Dedifferentiated amniotic fluid mesenchymal stem cell (primary cell): ENCODE results near the gene METTL22.

Experiments
- DNase-seq: peaks from one replicate; pipeline ENCODE4 v3.0.0-alpha.2; 2016; ENCODE audit errors: extremely low spot score

METTL22 gene

DNA sequence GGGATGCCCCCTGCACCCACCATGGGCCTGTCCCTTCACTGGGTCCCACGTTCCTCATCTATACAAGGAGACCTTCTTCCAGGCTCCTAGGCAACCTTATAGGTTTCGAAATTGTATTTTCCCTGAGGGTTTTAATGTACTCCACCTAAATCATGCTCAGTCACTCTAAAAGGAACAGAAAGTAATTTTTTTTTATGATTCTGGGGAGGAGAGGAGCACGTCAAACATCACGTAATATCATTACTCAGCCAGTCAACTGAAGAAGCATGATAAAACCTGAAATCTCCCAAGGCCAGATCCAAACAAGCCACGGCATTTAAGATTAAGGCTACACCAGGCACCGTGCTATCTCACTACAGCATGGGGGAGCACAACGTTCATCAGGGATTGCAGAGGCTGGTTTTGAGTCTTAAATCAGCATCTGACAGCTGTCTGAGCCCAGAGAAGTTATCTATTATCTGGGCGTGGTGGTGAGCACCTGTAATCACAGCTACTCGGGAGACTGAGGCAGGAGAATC is 27.3 kb upstream of the METTL22 start:
- DNase-seq = no peak

DNA sequence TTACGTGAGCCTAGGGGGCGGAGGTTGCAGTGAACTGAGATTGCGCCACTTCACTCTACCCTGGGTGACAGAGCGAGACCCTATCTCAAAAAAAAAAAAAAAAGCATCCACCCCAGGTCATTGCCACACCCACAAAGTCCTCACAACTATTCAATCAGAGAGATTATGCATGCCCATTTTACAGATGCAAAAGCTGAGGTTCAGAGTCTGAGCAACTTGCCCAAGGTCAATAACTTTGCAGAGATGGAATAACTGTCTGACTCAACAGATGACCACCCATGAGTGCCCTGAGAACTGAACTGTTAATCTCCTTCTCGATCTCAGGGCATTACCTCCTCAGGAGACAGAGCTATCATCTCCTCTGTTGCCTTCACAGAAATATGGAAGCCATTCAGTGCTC is 25.7 kb upstream of the METTL22 start:
- no peak for DNase-seq

DNA sequence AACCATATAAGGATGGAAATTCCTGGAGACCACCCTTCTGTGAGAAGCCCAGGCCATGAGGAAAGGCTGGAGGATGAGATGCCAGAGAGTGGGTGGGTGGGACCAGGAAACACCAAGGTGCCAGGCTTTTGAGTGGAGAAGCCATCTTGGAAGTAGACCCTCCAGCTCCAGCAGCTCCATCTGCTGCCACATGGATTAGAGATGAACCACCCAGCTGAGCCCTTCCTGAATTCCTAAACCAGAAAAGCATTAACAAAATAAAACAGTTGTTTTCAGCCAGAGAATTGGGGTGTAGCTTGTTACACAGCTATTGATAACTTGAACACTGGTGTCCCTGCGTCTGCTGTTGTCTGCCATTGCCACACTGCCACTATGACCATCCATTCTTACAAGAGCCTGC is 24.9 kb upstream of the METTL22 start:
- no peak for DNase-seq

DNA sequence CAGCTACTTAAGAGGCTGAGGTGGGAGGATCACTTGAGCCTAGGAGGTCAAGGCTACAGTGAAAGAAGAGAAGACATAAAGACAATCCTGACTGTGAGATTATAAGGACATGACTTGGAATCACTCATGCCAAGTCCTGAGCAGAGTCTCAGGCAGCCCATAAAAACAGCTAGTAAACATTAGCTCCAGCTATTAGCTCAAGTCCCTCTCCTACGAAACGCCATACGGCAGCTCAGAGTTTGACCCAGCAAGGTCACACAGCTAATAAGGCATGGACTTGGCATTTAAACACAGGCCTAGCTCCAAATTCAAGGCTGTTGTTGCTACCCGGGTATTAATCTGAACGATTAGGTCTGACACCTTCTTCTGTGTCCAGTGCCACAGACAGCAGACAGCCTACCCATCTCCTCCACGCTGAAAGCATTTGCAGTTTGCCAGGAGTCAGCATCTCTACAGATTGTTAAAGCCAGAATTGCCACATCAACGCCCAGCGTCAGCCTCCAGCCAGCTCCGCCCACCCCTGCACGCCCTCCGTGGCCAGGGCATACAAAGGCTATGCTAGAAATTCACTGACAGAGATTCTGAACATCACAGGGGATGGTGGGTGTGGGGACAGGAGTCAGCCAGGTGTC is 21.2 kb upstream of the METTL22 start:
- no peak for DNase-seq

DNA sequence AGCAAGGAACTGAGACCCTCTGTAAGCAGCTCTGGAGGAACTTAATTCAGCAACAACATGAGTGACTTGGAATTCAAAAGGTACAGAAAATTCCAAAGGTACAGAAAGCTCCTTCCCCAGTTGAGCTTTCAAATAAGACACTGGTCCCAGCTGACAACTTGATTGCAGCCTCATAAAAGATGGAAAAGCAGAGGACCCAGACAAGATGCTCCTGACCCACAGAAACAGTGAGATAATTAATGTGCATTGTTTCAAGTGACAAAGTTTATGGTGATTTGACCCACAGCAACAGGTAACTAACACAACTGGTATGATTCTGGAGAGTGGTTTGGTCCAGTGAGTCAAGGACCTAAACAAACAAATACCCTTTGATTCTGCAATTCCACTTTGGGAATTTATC is 15.9 kb upstream of the METTL22 start:
- DNase-seq = no peak

DNA sequence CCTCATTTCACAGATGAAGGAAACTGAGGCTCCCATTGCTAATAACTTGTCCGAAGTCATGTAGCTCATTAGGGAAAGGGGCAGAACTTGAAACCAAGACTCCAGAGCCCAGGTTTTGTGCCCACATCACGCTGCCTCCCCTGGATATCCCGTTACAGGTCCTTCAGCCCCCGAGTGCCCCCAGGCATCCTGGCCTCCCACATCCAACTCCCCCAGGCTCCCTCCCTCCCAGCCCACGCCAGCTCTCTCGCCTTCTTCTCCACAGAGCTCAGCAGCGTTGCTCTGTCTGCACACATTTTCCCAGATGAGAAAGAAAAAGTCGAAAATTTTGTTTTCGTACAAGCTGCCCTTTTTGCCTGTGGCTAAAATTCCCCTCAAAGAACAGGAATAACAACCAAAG is 14.3 kb upstream of the METTL22 start:
- DNase-seq = no peak

DNA sequence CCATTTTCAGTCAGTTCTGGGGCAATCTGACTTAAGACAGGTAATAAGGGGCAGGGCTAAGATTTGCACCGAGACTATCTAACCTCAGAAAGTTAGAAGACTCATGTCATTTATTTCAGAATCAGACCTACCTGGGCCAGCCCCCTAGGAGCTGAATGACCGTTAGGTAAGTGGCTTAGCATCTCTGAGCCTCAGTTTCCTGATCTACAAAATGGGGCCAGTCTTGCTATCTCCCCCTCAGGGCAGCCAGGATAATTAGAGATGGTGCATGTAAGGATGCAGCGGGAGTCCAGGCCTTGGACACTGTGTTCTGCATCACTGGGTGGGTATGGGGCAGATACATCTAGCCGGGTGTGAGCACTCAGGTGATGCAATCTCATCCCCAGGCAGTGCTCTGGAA is 10.4 kb upstream of the METTL22 start:
- no peak for DNase-seq

DNA sequence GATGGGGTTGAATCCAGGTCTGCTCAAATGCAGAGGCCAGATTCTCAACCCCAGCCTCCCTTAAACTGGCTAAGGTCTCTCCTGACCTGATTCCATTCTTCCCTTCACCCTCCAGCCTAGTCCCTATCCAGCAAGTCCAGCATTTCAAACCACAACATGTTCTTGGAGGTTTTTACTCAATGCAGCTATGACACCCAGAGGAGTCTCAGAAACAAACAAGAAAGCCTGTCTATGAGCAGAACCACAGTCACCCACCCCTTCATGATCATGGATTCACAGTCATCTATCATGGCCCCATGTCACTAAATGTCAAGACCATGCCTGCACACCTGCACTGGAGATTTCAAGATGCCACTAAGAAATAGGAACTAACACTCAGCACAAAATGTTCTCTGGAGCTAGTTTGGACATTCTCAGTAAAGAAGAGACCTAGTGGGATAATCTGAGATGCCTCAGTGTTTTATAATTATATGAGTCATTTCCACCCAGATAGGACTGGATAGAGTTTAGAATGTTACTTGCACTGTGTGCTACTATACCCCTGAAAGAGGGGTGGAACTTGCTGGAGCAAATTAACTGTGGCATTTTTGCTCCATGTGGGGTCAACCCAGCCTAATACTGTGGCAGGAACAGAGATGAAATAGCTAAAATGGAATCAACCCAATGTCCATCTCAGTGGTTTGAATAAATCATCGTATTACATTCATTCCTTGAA is 9.5 kb upstream of the METTL22 start:
- DNase-seq = no peak

DNA sequence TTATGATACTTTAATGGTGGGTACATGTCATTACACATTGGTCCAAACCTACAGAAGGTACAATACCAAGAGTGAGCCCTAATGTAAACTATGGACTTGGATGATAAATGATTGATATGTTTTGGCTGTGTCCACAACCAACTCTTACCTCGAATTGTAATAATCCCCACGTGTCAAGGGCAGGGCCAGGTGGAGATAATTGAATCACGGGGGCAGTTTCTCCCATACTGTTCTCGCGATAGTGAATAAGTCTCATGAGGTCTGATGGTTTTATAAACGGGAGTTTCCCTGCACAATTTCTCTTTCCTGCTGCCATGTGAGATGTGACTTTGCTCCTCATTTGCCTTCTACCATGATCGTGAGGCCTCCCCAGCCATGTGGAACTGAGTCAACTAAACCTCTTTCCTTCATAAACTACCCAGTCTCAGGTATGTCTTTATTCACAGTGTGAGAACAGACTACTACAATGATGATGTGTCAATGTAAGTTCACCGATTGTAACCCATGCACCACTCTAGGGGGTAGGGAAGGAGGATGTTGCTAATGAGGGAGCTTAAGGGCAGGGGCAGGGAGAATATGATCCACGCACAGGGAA is 7.0 kb upstream of the METTL22 start:
- no peak for DNase-seq

DNA sequence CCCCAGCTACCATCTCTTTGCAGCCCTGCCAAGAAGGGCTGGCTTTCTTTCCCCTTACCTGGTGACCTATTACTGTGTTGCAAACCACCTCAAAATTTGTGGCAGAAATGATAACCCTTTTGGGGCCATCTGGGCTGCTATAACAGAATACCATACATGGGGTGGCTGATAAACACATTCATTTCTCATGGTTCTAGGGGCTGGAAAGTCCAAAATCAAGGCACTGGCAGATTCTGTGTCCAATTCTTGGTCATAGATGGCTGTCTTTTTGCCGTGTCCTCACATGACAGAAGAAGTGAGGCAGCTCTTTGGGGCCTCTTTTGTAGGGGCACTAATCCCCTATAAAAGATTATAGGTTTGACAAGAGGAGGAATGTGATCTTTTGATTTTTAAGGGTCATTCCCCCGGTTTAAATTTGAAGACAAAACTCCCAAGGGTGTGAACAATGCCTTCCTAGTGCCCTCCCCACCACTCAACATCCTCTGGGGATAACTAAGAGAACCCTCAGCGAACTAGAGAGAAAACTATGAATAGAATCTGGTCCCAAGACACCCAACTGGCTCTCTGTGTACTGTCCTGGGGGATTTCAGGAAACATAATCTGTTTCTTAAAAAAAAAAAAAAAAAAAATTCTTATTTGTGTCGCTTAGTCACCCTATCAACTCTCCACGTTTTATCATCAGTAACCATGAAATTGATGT is 1.7 kb upstream of the METTL22 start:
- no peak for DNase-seq

DNA sequence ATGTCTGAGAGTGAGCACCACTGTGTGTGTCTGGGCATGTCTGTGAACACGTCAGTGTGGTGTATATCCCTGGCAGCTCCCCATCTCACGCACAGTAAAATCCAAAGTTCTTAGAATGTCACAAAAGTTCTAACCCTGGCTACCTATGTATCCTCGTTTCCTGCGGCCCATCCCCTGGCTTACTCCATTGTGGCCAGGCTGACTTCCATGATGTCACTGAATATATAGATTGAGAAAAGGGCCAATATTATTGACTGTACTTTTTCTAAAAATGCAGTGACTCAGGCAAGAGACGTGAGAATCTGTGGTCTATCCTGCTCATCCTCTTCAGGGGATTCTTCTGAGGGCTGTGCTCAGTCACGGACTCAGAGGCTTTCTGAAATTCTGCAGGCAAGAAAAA is 963 bp upstream of the METTL22 start:
- DNase-seq = no peak

DNA sequence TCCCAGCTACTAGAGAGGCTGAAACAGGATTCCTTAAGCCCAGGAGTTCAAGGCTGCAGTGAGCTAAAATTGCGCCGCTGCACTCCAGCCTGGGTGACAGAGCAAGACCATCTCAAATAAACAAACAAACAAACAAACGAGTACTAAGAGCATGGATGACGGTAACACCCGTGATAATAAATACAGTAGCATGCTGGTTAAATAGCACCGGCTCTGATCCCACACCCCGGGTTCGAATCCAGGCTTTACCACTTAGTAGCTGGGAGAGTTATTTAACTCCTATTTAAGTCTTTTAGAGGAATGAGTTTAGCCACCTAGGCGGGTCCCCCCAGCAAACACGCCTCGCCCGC is 301 bp upstream of the METTL22 start:
- DNase-seq = no peak

DNA sequence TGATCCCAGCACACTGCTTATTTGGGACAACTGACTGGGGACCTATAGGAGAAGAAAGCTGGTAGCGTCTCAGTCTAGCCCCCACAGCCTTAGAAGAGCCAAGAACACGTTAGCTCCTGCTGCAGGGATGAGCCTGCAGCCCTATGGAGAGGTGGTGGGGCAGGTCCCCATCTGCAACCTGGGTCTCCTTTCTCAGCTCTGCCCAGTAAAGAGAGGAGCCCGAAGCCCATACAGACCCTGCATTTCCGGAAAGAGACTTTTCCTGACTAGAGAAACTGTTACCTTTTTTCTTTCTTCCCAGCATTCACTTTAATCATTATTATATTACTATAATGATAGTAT is 788 bp downstream of the METTL22 start:
- DNase-seq = no peak

DNA sequence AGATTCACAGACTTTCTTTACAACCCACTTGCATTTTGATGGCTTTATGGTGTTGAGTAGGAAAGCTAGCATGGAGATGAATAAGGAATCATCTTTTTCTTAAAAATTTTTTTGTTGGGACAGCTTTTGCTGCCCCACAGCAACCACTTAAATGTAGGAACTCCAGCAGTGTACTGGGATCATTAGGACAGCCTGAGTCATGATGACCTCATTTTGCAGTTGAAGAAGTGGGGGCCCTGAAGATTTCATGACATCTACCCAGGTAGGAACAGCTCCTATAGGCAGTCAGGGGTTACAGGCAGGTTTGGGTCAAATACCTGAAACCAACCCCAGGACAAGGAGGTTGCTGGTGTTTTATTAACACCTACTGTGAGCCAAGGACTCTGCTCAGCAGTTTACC is 2.1 kb downstream of the METTL22 start:
- DNase-seq = no peak

DNA sequence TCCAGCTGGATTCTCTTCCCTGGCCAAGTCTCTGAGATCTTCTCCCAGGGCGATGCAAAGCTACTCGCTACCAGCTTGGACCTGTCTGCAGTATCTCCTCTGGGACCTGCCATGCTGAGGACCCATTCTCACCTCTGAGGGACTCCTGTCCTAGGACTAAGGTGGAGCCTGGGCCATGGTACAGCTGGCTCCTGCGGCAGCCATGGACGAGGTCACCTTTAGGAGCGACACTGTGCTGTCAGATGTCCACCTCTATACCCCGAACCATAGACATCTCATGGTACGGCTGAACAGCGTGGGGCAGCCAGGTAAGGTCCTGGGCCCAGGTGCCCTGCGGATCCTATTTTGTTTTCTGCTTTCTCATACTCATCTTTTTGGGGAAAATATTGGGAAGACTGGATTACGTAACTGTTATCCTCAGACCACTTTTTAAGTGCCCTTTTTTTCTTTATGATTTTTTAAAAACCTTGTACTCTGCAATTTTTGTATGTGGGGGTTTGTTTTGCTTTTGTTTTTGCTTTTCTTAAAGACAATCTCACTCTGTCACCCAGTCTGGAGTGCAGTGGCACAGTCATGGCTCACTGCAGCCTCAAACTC is 4.1 kb downstream of the METTL22 start:
- no peak for DNase-seq

DNA sequence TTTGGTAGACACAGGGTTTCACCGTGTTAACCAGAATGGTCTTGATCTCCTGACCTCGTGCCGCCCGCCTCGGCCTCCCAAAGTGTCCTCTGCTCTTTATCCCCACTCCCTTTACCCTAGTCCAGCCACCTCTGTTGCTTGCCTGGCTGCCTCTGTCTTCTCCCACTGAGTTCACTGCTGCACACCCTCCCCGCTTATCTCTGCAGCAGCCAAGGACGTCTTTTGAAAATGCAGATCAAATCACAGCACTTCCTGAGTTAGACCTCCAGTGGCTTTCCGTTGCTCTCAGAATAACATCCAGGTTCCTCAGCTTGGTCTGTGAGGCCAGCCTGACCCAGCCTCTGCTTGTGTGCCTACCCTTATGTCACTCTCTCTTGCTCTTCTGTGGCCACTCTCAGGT is 5.4 kb downstream of the METTL22 start:
- DNase-seq = no peak

DNA sequence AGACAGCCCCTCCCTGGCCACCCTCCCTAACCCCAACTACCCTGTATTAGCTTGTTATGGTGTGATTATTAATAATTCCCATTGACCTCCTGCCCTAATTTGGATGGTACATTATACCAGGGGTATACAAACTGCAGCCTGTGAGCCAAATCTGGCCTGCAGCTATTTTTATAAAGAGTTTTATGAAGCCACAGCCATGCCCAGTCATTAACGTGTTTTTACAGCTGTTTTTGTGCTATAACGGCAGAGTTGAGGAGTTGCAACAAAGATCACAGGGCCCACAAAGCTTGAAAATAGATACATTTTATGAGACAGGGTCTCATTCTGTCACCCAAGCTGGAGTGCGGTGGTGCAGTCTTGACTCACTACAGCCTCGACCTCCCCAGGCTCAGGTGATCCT is 6.0 kb downstream of the METTL22 start:
- DNase-seq = no peak

DNA sequence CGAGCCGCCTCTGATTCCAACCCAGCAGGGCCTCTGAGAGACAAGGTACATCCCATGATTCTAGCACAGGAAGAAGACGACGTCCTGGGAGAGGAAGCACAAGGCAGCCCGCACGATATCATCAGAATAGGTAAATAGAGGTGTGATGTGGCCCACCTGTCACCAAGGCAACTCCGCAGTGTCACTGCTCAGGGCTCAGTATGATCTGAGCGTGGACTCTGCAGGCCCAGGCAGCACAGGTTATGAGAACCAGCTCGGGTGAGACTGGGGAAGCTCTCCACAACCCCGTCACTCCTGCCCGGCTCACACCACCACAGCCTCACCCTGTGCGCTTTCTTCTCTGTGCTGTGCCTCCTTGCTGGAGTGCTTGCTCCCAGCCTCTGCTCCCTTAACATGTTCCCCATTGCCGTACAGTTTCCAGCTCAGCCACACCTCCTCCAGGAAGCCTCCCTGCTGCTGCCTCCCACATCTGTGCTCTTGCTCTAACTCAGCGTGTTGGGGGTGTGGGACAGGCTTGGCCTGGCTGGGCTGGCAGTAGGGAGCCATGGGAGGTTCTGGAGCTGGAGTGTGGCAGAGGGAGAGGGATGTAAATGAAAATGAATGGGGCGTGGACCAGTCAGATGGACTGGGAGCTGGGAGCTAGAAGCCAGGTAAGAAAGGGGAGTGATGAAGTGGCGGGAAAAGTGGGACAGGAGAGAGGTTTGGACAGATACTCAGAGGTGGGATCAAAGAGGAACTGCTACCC is 7.7 kb downstream of the METTL22 start:
- no peak for DNase-seq

DNA sequence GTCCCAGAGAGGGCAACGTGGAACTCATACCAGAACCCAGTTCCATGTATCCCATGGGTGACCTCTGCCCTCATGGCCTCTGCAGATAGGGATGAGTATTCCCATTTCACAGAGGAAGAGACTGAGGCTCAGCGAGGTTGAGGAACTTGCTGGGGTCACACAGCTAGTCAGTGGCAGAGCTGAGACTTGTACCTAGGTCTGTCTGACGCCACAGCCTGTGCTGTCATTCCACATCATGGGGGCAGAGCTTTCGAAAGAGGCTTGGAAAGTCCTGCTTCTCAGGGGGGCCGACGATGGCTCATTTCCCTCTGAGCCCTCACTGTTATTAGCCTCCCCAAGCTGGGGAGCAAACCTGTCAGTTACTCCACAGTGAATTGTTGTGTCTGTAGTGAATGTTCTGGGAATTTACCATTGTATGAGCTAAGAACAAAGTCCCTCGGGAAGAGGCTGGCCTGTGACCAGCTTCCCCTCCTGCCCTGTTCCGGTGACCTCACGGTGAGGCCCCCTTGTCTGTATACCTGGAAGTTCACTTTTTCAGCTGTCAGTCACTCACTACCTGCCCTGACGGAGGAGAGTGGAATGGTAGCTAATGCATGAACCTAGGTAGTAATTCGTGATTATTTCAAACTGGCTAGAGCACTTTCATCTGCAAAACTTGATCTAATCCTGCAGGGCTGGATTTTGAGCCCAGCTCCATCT is 8.9 kb downstream of the METTL22 start:
- no peak for DNase-seq

DNA sequence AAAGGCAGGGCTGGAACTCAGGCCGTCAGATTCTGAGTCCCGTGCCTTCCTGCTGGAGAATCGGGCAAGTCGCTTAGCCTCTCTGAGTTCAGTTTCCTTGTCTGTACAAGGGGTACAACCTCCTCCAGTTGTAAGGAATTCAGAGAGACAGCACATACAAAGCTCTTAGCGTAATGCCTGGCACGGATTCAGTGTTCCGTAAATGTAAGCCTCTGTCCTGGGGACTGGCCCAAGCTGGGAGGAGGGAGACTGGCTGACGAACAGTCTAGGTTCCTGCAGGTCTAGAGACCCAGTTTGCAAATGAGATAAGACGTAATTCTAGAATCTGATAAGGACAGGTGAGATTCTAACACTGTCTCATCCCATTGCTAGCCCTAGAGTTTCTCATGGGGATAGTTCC is 9.9 kb downstream of the METTL22 start:
- DNase-seq = no peak

DNA sequence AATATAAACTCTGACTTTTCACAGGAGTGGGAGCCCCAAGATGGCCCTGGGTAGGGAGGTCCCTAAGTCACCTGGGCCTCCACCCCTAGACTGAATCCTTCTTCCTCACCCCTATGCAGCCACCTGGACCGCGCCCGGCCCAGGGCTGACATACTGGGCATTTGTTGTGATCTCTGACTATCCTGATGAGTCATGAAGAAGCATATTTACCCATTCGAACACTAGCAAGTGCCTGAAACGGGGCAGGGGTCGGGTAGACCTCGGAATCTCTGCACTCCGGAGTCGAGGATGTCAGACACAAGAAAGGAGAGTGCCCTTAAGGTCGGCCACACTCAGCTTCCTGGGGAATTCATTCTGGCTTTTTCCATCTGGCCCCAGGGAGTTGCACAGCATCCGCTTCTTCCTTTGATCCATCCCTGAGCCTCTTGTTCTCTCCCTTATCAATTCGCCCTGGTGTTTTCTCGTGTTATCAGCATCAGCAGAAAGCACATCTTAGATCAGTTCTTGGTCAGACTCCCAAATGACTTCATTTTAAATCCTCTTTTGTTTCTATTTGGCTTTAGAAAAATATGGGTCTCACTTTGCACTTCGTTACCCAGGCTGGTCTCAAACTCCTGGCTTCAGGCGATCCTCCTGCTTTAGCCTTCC is 10.4 kb downstream of the METTL22 start:
- no peak for DNase-seq
